WTC11 (cell line): Measurements from ENCODE around the gene EFCAB13. TPM values are rescaled to one million over a fixed set of nuclear protein-coding genes. Genes with fewer than 3 reads are reported as not detected.

Source experiments
- ATAC-seq: fragments of 200-7000 bp; cut with Tn5 transposase; 2 replicates; pipeline ENCODE4 v1.10.0; 2021; ENCODE audit warnings: mild to moderate bottlenecking, moderate library complexity
- CTCF ChIA-PET: fragments of 300-600 bp; sonication (Branson Sonifier 250); formaldehyde crosslinking; loops from one replicate; lab custom pipeline; 2021; ENCODE audit warnings: antibody characterized with exemption; lab: Charles Lee
- POLR2A ChIA-PET: fragments of 350-600 bp; sonication (Branson Sonifier 250); formaldehyde crosslinking; loops from one replicate; lab custom pipeline; 2021; ENCODE audit warnings: antibody characterized with exemption; lab: Charles Lee
- DNase-seq: peaks from one replicate; pipeline ENCODE4 v3.0.0; 2021; ENCODE audit warnings: low spot score
- H3K27ac Mint-ChIP-seq: 2 replicates; pipeline ENCODE4 v1.8.0; 2021; ENCODE audit warnings: mixed read lengths
- H3K27me3 Mint-ChIP-seq: 2 replicates; pipeline ENCODE4 v1.8.0; 2021; ENCODE audit warnings: low read depth, mild to moderate bottlenecking, moderate library complexity, mixed read lengths
- H3K36me3 Mint-ChIP-seq: 2 replicates; pipeline ENCODE4 v1.8.0; 2021; ENCODE audit warnings: mixed read lengths
- H3K4me1 Mint-ChIP-seq: 2 replicates; pipeline ENCODE4 v1.8.0; 2022; ENCODE audit warnings: mixed read lengths
- H3K4me3 Mint-ChIP-seq: 2 replicates; pipeline ENCODE4 v1.8.0; 2021; ENCODE audit warnings: mild to moderate bottlenecking, moderate library complexity, mixed read lengths
- H3K9me3 Mint-ChIP-seq: 2 replicates; pipeline ENCODE4 v1.8.0; 2021; ENCODE audit warnings: mixed read lengths
- CBFB ChIP-seq: sonication (generic); formaldehyde crosslinking; IDR thresholded peaks from 2 replicates; pipeline ENCODE4 v1.8.1; 2022; ENCODE audit warnings: mild to moderate bottlenecking, low read depth, missing genetic modification reagents
- GABPB1 ChIP-seq: sonication (generic); formaldehyde crosslinking; IDR thresholded peaks from 2 replicates; pipeline ENCODE4 v1.8.1; 2023; ENCODE audit warnings: mild to moderate bottlenecking, missing genetic modification reagents
- KAT7 ChIP-seq: sonication (generic); formaldehyde crosslinking; IDR thresholded peaks from 2 replicates; pipeline ENCODE4 v1.8.1; 2023; ENCODE audit warnings: missing genetic modification reagents, mild to moderate bottlenecking, borderline replicate concordance
- RELA ChIP-seq: sonication (generic); formaldehyde crosslinking; IDR thresholded peaks from 2 replicates; pipeline ENCODE4 v1.8.1; 2022; ENCODE audit warnings: missing genetic modification reagents, mild to moderate bottlenecking, borderline replicate concordance
- TP53 ChIP-seq: sonication (generic); formaldehyde crosslinking; IDR thresholded peaks from 2 replicates; pipeline ENCODE4 v1.8.1; 2023; ENCODE audit warnings: mild to moderate bottlenecking, missing genetic modification reagents
- total RNA-seq: library from RNA; stranded (reverse); gene quantifications from 3 replicates; pipeline ENCODE4 v1.2.3, GENCODE V29; 2021
- TF ChIP-seq, protein P1 (sequence below): sonication (generic); formaldehyde crosslinking; IDR thresholded peaks from 2 replicates; pipeline ENCODE4 v1.8.1; 2023; ENCODE audit warnings: mild to moderate bottlenecking, missing genetic modification reagents, borderline replicate concordance
- TF ChIP-seq, protein P2 (sequence below): sonication (generic); formaldehyde crosslinking; IDR thresholded peaks from 2 replicates; pipeline ENCODE4 v1.8.1; 2023; ENCODE audit warnings: mild to moderate bottlenecking, missing genetic modification reagents
- TF ChIP-seq, protein P3 (sequence below): sonication (generic); formaldehyde crosslinking; IDR thresholded peaks from 2 replicates; pipeline ENCODE4 v1.8.0; 2023; ENCODE audit warnings: missing genetic modification reagents, mild to moderate bottlenecking, borderline replicate concordance
- TF ChIP-seq, protein P4 (sequence below): sonication (generic); formaldehyde crosslinking; IDR thresholded peaks from 2 replicates; pipeline ENCODE4 v1.8.0; 2023; ENCODE audit warnings: mild to moderate bottlenecking, missing genetic modification reagents
- TF ChIP-seq, protein P5 (sequence below): sonication (generic); formaldehyde crosslinking; IDR thresholded peaks from 2 replicates; pipeline ENCODE4 v1.8.0; 2022; ENCODE audit warnings: mild to moderate bottlenecking, missing genetic modification reagents
- TF ChIP-seq, protein P6 (sequence below): fragments of 250-450 bp; sonication (Bioruptor Pico); IDR thresholded peaks from 2 replicates; pipeline ENCODE4 v1.9.0; 2021; ENCODE audit warnings: mild to moderate bottlenecking

Gene EFCAB13
- total RNA-seq, 1 experiment from 2014 or later: 3.5 TPM

DNA sequence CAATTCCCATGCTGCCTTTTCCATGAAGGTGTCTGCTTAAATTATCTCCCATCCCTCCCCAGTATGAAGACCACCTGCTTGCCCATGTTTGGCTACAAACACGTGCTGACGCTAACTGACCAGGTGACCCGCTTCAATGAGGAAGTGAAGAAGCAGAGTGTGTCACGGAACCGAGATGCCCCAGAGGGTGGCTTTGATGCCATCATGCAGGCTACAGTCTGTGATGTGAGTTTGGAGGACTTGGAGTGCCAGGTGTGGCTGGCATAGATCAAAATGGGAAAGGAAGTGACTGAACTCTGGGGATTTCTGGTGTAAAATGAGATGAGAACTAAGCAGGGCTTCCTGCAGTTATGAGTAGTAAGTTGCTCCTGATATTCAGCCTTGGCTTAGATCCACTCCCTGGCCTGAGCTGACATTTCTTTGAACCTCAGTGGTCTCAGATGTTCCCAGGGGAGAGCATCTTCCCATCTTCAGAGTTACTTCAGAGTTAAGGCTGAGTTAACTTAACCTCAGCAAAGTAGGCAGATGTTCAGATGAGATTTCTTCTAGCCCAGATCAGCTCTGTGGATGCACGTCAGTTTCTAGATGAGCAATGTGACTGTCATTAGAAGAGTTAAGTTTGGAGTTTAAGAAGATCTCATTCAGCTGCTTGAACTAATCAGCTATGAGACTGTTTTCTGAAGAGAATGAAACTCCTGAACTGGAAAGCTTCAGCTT, 37.4 kb upstream of the EFCAB13 start:
- Mint-ChIP-seq H3K27me3 (peaks cover 27% of the 10 kb centered on the region), H3K27ac (no peak overlapping the region), H3K9me3 (peaks cover 3% of the 10 kb centered on the region; the same call in 1 of the 2 replicates), H3K4me1 (peaks cover 11% of the 10 kb centered on the region), H3K36me3 (no peaks in the 10 kb centered on the region), H3K4me3 (no peak overlapping the region)
- POLR2A ChIA-PET: no interaction called here
- CTCF ChIA-PET: no interaction called here
- no peak for TF ChIP-seq CBFB (CRISPR knock-in tag)
- no peak for TF ChIP-seq RELA (CRISPR knock-in tag)
- TF ChIP-seq TP53: no peak
- TF ChIP-seq, protein P1, sequence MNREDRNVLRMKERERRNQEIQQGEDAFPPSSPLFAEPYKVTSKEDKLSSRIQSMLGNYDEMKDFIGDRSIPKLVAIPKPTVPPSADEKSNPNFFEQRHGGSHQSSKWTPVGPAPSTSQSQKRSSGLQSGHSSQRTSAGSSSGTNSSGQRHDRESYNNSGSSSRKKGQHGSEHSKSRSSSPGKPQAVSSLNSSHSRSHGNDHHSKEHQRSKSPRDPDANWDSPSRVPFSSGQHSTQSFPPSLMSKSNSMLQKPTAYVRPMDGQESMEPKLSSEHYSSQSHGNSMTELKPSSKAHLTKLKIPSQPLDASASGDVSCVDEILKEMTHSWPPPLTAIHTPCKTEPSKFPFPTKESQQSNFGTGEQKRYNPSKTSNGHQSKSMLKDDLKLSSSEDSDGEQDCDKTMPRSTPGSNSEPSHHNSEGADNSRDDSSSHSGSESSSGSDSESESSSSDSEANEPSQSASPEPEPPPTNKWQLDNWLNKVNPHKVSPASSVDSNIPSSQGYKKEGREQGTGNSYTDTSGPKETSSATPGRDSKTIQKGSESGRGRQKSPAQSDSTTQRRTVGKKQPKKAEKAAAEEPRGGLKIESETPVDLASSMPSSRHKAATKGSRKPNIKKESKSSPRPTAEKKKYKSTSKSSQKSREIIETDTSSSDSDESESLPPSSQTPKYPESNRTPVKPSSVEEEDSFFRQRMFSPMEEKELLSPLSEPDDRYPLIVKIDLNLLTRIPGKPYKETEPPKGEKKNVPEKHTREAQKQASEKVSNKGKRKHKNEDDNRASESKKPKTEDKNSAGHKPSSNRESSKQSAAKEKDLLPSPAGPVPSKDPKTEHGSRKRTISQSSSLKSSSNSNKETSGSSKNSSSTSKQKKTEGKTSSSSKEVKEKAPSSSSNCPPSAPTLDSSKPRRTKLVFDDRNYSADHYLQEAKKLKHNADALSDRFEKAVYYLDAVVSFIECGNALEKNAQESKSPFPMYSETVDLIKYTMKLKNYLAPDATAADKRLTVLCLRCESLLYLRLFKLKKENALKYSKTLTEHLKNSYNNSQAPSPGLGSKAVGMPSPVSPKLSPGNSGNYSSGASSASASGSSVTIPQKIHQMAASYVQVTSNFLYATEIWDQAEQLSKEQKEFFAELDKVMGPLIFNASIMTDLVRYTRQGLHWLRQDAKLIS (CRISPR knock-in tag): no peak
- TF ChIP-seq, protein P2, sequence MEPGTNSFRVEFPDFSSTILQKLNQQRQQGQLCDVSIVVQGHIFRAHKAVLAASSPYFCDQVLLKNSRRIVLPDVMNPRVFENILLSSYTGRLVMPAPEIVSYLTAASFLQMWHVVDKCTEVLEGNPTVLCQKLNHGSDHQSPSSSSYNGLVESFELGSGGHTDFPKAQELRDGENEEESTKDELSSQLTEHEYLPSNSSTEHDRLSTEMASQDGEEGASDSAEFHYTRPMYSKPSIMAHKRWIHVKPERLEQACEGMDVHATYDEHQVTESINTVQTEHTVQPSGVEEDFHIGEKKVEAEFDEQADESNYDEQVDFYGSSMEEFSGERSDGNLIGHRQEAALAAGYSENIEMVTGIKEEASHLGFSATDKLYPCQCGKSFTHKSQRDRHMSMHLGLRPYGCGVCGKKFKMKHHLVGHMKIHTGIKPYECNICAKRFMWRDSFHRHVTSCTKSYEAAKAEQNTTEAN (CRISPR knock-in tag): no peak
- TF ChIP-seq, protein P3, sequence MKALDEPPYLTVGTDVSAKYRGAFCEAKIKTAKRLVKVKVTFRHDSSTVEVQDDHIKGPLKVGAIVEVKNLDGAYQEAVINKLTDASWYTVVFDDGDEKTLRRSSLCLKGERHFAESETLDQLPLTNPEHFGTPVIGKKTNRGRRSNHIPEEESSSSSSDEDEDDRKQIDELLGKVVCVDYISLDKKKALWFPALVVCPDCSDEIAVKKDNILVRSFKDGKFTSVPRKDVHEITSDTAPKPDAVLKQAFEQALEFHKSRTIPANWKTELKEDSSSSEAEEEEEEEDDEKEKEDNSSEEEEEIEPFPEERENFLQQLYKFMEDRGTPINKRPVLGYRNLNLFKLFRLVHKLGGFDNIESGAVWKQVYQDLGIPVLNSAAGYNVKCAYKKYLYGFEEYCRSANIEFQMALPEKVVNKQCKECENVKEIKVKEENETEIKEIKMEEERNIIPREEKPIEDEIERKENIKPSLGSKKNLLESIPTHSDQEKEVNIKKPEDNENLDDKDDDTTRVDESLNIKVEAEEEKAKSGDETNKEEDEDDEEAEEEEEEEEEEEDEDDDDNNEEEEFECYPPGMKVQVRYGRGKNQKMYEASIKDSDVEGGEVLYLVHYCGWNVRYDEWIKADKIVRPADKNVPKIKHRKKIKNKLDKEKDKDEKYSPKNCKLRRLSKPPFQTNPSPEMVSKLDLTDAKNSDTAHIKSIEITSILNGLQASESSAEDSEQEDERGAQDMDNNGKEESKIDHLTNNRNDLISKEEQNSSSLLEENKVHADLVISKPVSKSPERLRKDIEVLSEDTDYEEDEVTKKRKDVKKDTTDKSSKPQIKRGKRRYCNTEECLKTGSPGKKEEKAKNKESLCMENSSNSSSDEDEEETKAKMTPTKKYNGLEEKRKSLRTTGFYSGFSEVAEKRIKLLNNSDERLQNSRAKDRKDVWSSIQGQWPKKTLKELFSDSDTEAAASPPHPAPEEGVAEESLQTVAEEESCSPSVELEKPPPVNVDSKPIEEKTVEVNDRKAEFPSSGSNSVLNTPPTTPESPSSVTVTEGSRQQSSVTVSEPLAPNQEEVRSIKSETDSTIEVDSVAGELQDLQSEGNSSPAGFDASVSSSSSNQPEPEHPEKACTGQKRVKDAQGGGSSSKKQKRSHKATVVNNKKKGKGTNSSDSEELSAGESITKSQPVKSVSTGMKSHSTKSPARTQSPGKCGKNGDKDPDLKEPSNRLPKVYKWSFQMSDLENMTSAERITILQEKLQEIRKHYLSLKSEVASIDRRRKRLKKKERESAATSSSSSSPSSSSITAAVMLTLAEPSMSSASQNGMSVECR (CRISPR knock-in tag): no peak
- TF ChIP-seq, protein P4, sequence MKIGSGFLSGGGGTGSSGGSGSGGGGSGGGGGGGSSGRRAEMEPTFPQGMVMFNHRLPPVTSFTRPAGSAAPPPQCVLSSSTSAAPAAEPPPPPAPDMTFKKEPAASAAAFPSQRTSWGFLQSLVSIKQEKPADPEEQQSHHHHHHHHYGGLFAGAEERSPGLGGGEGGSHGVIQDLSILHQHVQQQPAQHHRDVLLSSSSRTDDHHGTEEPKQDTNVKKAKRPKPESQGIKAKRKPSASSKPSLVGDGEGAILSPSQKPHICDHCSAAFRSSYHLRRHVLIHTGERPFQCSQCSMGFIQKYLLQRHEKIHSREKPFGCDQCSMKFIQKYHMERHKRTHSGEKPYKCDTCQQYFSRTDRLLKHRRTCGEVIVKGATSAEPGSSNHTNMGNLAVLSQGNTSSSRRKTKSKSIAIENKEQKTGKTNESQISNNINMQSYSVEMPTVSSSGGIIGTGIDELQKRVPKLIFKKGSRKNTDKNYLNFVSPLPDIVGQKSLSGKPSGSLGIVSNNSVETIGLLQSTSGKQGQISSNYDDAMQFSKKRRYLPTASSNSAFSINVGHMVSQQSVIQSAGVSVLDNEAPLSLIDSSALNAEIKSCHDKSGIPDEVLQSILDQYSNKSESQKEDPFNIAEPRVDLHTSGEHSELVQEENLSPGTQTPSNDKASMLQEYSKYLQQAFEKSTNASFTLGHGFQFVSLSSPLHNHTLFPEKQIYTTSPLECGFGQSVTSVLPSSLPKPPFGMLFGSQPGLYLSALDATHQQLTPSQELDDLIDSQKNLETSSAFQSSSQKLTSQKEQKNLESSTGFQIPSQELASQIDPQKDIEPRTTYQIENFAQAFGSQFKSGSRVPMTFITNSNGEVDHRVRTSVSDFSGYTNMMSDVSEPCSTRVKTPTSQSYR (CRISPR knock-in tag): no peak
- TF ChIP-seq KAT7 (CRISPR knock-in tag): no peak
- no peak for TF ChIP-seq GABPB1 (CRISPR knock-in tag)
- ATAC-seq (no peak), DNase-seq (no peak)

DNA sequence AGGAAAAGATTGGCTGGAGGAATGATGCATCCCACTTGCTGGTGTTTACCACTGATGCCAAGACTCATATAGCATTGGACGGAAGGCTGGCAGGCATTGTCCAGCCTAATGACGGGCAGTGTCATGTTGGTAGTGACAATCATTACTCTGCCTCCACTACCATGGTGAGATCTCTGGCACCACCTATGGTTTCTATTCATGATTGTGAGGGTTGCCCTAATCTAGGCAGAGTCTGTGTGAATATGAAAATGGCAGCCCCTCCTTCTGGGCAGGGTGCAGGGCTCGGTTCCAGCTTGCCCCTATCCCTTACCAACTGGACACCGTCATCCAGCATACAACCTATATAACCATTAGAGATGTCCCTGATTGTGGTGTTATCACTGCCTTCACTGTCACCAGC, 36.7 kb upstream of the EFCAB13 start:
- TF ChIP-seq, protein P5, sequence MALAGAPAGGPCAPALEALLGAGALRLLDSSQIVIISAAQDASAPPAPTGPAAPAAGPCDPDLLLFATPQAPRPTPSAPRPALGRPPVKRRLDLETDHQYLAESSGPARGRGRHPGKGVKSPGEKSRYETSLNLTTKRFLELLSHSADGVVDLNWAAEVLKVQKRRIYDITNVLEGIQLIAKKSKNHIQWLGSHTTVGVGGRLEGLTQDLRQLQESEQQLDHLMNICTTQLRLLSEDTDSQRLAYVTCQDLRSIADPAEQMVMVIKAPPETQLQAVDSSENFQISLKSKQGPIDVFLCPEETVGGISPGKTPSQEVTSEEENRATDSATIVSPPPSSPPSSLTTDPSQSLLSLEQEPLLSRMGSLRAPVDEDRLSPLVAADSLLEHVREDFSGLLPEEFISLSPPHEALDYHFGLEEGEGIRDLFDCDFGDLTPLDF (CRISPR knock-in tag): no peak
- TF ChIP-seq, protein P6, sequence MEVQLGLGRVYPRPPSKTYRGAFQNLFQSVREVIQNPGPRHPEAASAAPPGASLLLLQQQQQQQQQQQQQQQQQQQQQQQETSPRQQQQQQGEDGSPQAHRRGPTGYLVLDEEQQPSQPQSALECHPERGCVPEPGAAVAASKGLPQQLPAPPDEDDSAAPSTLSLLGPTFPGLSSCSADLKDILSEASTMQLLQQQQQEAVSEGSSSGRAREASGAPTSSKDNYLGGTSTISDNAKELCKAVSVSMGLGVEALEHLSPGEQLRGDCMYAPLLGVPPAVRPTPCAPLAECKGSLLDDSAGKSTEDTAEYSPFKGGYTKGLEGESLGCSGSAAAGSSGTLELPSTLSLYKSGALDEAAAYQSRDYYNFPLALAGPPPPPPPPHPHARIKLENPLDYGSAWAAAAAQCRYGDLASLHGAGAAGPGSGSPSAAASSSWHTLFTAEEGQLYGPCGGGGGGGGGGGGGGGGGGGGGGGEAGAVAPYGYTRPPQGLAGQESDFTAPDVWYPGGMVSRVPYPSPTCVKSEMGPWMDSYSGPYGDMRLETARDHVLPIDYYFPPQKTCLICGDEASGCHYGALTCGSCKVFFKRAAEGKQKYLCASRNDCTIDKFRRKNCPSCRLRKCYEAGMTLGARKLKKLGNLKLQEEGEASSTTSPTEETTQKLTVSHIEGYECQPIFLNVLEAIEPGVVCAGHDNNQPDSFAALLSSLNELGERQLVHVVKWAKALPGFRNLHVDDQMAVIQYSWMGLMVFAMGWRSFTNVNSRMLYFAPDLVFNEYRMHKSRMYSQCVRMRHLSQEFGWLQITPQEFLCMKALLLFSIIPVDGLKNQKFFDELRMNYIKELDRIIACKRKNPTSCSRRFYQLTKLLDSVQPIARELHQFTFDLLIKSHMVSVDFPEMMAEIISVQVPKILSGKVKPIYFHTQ (CRISPR knock-in tag): no peak
- no peak for ATAC-seq
- ChIA-PET CTCF (interaction anchor here (0.7 kb wide), 1 partner anchor 28 kb away, joined by 3 read pairs; no protein-coding TSS in a partner anchor), POLR2A (no interaction called here)
- Mint-ChIP-seq H3K4me3 (no peak overlapping the region), H3K36me3 (no peaks in the 10 kb centered on the region), H3K9me3 (peaks cover 3% of the 10 kb centered on the region; the same call in 1 of the 2 replicates), H3K4me1 (peaks cover 14% of the 10 kb centered on the region), H3K27me3 (peaks cover 27% of the 10 kb centered on the region), H3K27ac (no peak overlapping the region)
- DNase-seq: no peak
